NCI-H69 (cell line): ENCODE data around the gene SLC5A12.

Source experiments
- DNase-seq: peaks from one replicate; lab custom pipeline; 2025; lab: John Stamatoyannopoulos, UW

SLC5A12 gene, protein sequence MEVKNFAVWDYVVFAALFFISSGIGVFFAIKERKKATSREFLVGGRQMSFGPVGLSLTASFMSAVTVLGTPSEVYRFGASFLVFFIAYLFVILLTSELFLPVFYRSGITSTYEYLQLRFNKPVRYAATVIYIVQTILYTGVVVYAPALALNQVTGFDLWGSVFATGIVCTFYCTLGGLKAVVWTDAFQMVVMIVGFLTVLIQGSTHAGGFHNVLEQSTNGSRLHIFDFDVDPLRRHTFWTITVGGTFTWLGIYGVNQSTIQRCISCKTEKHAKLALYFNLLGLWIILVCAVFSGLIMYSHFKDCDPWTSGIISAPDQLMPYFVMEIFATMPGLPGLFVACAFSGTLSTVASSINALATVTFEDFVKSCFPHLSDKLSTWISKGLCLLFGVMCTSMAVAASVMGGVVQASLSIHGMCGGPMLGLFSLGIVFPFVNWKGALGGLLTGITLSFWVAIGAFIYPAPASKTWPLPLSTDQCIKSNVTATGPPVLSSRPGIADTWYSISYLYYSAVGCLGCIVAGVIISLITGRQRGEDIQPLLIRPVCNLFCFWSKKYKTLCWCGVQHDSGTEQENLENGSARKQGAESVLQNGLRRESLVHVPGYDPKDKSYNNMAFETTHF

DNA sequence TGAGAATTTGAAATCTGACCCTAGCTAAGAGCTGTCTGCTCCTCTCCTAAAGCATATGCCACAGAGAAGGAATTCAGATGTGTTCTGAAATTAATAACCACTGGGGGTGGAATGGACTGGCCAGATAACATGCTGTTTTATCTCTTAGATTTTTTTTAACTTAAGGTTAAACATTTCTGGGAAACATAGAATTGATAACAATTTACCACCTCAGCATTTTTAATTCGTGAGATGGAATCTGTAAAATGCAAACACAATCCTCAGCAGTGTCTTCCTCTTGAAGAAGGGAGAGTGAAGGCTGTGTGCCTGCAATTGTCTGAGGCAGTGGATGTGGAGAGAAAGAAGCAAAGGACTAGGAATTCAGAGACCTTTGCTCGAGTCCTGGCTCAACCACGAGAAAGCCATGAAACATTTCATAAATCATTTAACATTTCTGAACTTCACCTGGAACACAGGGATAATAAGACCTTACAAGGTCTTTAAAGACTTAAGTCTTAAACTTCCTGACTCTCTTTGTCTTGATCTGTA, at the start of gene SLC5A12:
TSS of gene SLC5A12 (minus strand) at position 113 of the 528 bp plus-strand sequence. CDS start 346 bp downstream, outside the sequence.
- no peak for DNase-seq

DNA sequence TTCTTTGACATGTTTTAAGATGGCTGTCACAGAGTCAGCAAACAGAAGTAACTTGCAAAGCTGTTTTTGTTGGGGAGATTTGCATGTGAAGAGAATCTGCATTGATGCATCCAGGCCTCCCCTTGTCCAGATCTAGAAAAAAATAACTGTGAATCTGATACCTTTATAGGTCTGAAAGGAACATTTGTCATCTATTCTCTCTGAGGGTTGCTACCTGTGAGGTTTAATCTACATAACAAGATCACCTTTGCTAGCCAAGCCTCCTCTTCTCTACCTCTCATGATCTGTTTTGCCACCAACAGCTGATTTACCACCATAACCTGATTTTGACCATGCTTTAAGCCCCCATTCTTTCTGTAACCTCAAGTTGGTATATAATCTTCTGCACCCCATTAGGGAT, 47.2 kb upstream of the SLC5A12 start:
- DNase-seq, result no peak

DNA sequence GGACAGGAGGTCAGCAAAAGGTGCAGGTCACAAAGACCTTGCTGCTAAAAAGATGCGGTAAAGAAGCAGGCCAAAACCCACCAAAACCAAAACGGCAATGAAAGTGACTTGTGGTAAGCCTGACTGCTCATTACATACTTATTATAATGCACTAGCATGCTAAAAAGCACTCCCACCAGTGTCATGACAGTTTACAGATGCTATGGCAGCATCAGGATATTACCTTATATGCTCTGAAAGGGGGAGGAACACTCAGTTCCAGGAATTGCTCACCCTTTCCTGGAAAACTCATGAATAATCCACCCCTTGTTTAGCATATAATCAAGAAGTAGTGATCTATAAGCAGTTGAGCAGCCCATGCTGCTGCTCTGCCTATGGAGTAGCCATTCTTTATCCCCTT, 45.2 kb upstream of the SLC5A12 start:
- DNase-seq, result no peak

DNA sequence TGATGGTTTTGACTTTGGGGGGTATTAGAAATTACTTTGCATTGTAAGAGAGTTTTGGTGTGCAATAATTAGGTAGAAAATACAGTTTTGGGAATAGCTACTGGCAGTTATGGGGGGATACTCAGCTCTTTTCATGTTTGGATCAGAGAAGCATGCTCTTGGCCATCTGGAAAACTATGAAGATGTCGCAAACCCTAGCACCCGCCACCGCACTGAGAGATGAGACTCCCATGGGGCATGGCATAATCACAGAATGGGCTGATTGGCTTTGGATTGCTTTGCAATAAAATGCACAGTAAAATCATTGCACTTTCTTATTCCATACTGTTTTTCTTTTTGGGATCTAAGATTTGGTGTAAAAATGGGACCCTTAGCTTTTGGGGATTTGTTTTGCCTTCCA, 43.5 kb upstream of the SLC5A12 start:
- no peak for DNase-seq

DNA sequence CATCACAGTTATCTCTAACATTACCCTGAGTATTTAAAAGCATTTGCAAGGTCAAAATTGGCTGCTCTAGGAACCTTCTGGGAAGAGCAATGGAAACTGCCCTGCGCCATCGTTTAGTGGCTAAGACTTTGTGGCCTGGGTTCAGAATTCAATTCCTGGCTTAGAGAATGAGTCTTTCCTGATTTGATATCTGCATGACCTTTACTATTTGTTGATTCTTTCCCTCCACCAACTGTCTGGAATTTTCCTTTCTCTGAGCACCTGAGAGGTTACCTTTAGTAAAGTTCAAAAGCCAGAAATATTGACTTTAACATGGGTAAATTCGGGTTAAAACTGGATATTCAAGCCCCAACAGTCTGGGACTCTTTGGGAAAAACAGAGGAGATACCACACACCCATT, 43.0 kb upstream of the SLC5A12 start:
- DNase-seq, result no peak

DNA sequence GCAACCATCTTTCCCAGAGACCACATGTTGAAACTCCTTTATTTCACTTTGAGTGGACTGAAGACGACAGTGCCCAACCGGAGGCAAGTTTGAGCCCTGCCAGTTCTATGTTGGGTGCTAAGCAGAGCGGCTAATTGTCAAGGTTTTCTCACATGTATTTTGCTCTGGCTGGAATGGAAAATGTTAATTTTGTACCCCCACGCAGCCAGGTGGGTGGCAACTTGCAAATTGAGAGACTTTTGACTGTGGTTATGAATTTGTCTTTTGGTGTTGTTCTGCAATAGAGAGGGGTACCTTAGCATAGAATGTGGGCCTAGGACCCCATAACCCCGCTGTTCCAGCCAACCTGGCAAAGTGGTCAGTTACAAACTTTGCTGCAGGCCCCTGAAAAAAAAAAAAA, 42.5 kb upstream of the SLC5A12 start:
- no peak for DNase-seq

DNA sequence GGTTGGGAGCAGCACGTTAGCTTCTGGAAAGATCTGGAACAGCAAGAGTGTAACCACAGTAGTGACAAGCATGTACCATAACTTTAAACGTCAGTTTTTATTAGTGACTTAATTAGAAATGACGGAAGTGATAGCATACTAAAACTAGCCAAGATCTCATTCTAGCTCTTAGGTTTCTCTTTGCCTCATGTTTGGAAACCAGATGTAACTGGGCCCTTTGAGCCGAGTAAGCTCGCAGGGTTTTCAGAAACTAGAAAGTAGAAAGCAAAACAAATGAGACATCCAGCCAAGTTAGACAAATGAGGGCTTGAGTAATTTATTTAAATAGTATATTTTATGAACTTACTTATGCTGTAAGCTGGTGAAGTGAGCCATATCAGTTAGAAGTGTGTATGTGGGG, 40.2 kb upstream of the SLC5A12 start:
- no peak for DNase-seq

DNA sequence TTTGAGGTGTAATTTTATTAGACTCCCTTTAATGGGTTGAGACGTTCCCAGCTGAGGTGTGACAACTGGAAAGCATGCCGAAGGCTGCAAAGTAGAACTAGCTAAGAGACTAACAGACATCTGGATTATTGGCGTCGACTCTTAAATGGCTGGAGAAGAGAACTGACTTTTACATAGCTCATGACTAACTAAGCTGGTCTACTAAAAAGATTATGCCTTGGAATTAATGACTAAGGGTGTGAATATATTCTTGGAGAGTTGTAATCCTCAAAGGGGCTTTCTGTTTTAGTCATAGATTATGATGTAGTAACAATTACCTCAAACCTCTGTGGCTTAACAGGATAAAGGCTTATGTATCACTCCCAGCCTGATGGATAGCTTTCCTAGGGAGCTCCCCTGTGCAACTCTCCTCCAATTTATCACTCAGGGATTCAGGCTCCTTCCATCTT, 39.5 kb upstream of the SLC5A12 start:
- peak; percentile 12 for DNase-seq

DNA sequence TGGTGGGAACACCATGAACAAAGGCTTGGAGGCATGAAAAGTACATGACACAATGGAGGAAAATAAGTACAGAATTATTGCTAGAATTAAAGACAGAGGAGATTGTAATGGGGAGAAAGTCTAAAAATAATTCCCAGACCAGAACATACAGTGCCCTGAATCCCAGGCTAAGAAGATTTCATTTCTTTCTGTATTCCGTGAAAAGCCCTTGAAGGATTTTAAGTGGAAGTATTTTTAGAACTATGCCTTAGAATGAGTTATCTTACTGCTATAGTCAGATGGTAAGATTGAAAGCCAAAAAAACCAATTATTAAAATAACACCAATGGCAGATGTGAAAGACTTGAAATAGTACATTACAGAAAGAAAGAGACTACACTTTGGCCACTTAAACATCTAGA, 36.1 kb upstream of the SLC5A12 start:
- DNase-seq, result no peak

DNA sequence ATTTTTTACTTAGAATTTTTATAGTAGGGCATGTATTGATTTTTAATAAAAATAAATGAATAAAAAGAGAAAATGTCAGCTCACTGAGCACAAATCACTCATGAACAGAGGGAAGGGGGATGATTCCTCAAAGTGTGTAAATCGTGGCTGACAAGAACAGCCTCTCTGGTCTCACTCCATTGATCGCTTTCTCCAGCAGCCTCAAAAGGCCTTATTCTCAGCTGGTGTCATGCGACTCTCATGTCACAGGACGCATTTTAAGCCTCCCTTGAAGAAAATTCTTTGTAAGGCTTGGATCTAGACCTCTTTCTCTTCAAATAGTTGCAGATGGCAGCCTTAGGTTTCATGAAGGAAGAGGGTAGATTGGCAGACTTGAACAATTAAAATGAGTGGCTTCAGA, 33.9 kb upstream of the SLC5A12 start:
- DNase-seq, result no peak

DNA sequence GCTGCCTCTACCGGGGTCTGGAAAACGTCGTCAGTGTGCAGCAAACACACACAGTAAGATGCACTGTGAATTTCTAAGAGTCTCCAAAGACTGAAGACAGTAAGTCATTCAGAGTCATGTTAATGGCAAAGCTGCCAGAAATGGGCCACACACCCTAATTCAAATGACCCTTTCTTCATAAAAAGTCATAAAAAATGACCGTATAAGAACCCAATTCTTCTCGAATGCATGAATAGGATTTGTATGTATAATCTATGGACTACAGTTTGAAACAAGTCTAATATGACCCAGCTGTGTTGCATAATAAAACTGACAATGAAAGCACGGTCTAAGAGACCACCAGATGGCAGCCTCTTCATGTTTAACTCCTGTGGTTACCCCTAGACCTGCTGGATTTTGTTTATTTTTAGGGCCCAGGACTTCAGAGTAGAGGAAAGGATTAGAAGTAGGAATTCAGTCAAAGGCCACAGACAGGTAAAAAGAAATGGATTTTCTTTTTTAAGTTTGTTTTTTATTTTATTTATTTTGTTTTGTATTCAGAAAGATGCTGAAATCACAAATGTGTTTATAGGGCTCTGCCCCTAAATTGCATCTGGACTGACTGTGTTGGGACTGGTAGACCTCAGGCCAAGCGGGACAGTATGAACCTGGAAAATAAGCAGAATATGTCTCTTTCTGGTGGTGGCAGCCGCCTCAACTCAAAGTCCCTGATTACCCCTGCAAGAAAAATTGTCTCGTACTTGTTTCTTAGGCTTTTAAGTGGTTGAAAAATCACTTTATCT, 32.1 kb upstream of the SLC5A12 start:
- DNase-seq, result peak; percentile 83

DNA sequence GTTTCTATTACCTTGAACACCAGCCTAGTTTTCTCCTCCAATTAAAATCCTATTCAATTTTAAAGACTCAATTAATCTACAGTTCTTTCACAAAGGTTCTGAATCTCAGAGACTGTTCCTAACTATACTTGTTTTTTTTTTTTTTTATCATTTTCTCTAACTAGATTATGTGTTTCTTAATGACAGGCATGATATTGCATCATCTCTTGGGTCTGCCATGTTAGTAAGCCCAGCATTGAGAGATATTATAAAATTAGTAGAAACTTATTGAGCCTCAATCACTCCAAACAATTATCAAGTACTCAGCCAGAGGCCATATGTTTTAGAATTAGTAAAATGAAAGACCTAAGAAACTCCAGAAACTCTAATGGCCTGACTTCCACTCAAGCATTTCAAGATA, 28.1 kb upstream of the SLC5A12 start:
- DNase-seq, result no peak

DNA sequence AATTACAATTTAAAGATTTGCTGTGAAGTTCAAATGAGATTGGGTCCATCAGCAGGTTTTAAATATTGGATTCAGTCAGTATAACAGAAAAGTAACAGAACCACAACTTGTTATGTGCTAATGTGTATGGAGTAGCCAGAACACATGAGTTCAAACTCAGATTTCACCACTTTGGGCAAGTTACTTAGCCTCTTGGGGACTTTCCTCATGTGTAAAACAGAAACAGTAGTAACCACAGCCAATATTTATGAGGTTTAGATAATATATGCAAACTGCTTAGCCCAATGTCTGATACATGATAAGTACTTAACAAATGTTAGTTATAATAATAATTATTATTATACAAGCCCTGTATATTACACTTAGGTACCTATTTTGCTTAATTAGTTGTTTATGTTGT, 21.8 kb upstream of the SLC5A12 start:
- no peak for DNase-seq

DNA sequence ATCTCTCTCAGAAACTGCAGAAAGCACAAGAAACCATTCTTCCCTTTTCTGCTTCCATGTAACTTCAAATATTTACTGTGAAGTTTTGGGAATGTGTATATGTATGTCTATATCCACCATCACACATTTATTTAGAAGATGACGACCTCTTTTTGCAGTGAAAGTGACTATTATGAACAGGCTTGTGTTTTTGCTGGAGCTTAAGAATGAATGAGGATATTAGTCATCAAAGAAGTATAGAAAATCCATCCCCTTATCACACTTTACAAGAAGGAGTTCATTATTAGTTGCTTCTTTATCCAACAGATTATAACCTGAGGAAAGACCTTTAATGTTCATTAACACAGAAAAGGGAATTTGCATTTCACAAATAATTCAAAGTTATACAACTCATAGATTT, 21.1 kb upstream of the SLC5A12 start:
- no peak for DNase-seq

DNA sequence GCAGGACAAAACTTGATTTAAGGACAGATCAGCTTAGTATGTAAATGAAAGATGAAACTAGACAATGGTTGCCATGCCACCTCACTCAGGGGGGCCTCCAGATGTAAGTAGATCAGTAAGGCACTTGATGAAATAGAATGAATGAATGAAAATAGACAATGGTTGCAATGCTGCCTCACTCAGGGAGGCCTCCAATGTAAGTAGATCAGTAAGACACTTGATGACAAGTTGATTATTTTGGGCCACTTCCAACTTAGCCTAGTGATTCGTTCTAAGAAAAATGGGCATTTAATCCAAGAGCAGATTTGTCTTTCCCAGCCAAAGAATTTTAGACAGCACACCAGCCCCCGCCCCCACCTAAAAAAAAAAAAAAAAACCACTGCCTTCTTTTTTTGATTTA, 19.2 kb upstream of the SLC5A12 start:
- peak; percentile 75 for DNase-seq

DNA sequence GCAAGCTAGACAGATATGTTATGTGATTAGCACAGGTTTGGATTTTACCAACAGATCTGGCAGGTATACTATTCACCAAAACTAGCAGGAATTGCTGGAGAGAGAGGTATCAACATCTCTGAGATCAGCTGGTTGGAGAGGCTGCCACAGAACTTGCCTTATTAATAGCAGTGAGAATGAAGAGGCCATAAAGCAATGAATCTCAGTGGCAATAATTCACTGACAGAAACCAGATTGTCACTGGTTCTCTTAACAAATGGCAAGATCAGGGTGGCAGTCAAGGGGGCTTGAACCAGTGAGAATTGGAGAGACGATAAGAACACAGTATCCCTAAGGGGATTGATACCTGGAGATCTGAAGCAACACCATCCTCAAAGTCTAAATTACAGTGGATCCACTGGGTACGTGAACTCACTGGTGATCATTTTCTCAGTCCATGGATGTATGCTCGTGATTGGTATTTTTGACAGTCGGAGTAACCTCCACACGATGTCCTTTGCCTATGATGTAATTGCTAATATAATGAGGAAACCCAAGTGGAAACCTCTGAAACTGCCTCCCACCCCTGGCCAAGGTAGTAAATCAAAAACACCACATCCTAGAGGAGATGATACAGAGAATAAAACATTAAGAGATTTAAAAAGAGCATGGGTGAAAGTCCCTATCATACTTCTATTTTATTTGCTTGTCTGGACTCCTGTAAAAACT, 17.7 kb upstream of the SLC5A12 start:
- DNase-seq, result no peak

DNA sequence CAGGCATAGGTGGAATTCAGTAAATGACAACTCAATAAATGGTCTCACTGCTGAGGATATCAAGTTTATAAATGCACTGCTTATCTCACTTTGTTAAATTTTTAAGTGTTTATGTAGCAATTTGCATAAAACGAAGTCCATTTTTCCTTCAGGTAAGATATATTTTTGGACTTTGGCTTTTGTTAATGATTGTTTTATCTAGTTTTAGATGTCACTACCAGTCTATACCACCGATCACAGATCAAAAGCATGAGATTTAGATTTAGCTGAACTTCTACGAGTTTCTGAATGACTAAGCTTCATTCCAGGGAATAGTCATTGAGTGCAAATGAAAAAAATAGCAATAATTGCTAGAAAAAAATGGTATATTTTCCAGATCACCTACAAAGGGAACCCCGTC, 12.8 kb upstream of the SLC5A12 start:
- DNase-seq, result no peak

DNA sequence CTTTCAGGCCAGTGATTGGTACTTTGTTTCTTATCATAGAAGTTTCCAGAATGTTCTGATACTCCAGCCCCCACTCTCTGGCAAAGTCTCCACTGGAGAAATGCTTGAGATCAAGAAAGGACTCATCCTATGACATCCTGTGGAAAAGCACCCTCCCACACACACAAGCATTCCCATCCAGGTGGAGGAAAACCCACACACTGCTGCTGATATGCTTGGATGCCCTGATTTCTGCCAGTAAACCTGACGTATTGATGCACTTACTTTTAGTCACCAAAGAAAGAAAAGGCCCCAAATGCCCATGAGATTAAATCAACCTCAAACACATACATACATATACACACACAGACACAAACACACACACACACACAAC, 9.2 kb upstream of the SLC5A12 start:
- no peak for DNase-seq

DNA sequence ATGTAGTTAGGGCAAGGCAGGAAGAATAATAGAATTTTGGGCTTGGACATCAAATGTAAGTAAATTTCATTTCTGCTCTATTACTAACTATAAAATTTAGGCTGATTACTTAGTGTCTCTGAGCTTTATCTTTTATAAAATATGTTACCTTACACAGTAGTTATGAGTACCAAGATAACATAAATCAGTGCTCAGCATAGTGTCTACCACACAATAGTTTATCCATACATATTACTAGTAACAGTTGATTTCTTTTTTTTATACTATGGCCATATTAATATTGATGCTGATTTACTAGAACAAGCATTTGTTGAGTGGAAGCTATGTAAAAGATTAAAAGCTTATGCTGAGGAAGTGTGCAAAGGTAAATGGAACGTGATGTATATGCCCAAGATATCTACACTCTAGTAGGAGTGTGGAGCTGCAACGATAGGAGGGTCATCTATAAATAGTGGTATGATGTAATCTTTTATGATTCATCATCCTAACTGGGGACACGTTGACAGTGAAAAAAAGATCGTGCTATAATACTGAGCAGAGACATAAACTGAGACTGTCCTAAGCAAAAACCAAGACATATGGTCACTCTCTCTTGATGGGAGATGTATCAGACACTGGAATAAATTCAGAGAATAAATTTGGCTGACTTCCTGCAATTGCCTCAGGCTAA, 8.7 kb upstream of the SLC5A12 start:
- DNase-seq, result peak; percentile 25

DNA sequence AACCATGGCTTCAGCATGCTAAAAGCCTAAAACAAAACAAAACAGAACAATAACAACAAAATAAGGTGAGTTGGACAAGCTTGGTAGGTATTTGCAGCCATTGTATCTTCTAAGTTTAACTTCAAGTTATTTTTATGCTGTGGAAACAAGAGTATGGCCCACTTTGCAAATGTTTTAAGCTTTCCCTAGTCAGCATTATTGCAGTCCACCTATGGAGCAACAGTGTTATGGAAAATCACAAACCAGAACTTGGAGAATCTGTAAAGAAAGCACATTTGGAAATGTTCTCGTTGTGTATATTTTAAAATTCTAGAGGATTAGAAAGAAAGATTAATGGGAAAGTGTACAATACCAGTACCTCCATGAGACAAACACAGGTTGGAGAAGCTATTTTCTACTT, 7.4 kb upstream of the SLC5A12 start:
- no peak for DNase-seq

DNA sequence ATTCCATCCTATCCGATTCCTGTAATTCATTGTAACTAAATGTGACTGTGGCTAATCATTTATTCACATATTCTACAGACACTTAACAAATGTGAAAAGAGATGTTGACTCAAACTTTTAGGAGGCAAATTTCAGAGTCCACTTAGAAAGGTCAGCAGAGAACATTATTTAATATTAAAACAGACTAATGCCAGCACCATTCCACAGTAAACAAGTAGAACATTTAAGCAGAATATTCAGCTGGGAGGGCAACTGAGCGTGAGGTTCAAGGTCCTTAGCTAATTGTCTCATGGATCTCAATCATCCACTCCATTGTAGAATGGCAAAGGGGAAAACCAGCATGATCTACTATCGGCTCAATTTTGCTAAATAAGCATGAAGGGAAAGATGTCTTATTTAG, 5.1 kb upstream of the SLC5A12 start:
- DNase-seq, result no peak

DNA sequence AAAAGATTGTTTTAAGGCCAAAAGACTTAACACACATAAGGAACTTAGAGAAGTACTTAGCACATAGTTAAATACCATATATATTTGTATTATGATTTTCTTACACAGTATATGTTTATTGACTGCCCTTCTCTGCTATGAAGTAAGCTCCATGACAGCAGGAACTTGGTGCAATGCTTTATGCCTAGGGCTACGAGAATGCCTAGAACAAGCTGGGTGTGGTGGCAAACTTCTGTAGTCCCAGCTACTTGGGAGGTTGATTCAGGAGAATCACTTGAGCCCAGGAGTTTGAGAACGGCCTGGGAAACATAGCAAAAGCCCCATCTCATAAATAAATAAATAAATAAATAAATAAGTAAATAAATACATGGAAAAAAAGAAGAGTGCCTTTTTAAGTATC, 1.9 kb downstream of the SLC5A12 start:
- no peak for DNase-seq
